Dermis microvascular lymphatic vessel endothelial cell (primary cell): ENCODE results near the gene YLPM1. TPM values are rescaled to one million over a fixed set of nuclear protein-coding genes. Genes with fewer than 3 reads are reported as not detected.
"Not testable (repeated sequence)": the region's sequence is repeated elsewhere in the genome, so short reads cannot be mapped to it uniquely, and the experiment has no call there.

Experiments used
- DNase-seq, 2 donors: peaks; one replicate each; pipeline versions ENCODE4 v3.0.0 to v3.0.0-alpha.2; 2010; ENCODE audit warnings: low read depth in 2 of 2
- total RNA-seq: library from RNA; depleted of rRNA; stranded (reverse); fragments of >200 nt; gene quantifications from 2 replicates; pipeline ENCODE4 v1.2.1, GENCODE V29; 2014

YLPM1 gene, protein sequence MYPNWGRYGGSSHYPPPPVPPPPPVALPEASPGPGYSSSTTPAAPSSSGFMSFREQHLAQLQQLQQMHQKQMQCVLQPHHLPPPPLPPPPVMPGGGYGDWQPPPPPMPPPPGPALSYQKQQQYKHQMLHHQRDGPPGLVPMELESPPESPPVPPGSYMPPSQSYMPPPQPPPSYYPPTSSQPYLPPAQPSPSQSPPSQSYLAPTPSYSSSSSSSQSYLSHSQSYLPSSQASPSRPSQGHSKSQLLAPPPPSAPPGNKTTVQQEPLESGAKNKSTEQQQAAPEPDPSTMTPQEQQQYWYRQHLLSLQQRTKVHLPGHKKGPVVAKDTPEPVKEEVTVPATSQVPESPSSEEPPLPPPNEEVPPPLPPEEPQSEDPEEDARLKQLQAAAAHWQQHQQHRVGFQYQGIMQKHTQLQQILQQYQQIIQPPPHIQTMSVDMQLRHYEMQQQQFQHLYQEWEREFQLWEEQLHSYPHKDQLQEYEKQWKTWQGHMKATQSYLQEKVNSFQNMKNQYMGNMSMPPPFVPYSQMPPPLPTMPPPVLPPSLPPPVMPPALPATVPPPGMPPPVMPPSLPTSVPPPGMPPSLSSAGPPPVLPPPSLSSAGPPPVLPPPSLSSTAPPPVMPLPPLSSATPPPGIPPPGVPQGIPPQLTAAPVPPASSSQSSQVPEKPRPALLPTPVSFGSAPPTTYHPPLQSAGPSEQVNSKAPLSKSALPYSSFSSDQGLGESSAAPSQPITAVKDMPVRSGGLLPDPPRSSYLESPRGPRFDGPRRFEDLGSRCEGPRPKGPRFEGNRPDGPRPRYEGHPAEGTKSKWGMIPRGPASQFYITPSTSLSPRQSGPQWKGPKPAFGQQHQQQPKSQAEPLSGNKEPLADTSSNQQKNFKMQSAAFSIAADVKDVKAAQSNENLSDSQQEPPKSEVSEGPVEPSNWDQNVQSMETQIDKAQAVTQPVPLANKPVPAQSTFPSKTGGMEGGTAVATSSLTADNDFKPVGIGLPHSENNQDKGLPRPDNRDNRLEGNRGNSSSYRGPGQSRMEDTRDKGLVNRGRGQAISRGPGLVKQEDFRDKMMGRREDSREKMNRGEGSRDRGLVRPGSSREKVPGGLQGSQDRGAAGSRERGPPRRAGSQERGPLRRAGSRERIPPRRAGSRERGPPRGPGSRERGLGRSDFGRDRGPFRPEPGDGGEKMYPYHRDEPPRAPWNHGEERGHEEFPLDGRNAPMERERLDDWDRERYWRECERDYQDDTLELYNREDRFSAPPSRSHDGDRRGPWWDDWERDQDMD (N-terminal part only)
- total RNA-seq = 14.5 and 21.0 TPM in 2 replicates

DNA sequence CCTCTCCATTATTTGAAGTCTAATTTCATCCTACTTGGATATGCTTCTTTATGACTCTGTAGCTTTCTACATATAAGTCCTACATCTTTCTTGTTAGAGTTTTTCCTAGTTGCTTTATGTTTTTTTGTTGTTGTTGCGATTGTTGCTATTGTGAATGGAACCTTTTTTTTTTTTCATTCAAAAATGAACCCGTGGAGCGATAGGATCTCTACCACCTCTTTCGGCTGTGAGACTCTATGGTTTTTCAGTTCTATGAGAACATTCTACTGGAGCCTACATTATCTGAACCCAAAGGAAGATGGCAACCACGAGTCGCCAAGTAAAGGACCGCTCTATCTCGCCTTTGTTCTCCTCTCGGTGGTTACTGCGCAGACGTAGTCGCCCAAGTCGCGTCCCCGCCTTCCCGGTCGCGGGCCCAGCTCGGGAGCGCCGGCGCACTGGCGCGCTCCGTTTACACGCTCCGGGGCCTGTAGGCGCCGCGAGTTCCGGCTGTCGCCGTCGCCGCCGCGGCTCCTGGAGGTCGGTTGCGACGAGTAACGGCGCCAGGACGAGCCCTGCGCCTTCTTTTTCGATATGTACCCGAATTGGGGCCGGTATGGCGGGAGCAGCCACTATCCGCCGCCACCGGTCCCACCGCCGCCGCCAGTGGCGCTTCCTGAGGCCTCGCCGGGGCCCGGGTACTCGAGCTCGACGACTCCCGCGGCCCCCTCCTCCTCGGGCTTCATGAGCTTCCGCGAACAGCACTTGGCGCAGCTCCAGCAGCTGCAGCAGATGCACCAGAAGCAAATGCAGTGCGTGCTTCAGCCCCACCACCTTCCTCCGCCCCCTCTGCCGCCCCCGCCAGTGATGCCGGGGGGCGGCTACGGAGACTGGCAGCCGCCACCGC is at the start of gene YLPM1:
YLPM1 (plus strand) TSS at position 400 of the 886 bp plus-strand sequence; CDS start at position 574, 174 bp downstream.
- peak; percentile 98 for DNase-seq

DNA sequence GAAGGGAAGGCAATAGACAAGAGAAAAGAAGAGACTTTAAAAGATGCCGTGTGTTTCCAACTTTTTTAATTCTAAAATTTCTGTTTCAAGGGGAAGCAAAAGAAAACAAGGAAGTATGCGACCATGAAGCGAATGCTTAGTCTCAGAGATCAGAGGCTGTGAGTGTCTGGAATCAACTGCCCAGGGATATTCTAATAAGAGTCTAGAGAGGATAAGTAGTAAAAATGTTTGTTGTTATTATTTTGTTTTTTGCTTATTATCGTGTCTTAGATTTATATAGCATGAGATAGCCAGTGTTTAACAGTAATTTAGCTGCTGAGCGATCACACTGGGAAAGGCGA is 49.8 kb upstream of the YLPM1 start:
- no peak for DNase-seq

DNA sequence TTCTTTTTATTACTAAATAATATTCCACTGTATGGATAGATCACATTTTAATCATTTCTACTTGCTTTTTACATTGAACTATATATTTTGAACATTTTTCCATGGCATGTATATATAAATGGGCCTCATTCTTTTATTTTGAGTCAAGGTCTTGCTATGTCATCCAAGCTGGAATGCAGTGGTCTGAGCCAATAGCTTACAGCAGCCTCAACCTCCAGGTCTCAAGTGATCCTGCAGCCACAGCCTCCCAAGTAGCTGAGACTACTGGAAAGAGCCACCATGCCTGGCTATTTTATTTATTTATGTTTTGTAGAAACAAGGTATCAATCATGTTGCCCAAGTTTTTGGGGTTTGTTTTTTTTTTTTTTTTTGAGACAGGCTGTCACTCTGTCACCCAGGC is 42.6 kb upstream of the YLPM1 start:
- no peak for DNase-seq

DNA sequence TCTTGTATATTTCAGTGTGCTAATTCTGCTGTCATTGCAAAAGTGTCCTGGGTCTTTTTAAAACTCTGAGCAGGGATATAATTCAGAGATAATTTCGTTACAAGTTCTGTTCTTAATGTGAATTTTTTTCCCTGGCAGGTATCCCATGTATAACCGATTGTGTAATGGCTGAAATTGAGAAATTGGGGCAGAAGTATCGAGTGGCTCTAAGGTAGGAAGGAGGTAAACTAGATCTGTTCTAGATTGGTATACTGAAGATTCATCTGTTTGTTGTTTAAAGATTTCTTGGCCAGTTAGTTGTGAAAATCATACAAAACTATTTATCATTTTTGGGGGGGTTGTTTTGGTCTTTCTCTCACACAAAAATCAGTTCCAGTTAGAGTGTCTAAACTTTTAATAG is 40.0 kb upstream of the YLPM1 start:
- no peak for DNase-seq

DNA sequence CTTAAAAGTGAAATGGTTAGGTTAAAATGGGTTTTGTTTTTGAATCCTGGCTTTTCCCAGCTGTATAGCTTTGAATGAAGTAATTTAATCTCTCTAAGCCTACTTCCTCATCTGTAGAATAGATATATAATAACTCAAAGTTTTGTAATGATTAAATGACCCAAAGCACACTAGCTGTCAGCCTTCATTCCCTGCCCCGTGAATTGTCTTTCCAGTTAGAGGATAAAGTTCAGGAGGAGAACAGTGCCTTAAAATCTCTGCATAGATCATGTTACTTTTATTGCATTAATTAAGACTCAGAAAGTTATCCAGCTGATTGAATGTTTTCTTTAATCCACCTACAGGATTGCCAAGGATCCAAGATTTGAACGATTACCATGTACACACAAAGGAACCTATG is 30.7 kb upstream of the YLPM1 start:
- no peak for DNase-seq

DNA sequence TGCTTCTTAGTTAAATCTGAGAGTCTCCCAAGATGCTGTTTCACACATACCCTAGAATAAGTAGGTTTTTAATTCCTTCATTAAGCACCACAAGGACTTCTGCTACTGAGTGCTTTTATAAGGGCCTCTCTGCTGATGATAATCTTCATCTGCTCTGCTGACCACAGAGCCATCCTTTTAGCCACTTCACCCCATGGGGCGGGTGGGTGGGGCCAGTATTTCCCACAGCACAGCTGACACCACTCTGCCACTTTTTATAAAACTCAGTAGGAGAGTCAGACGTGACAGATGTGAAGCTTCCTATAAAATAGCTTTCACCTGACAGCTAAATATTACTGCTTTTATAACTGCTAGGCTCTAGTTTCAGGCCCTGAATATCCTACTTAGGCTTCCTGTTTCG is 29.9 kb upstream of the YLPM1 start:
- DNase-seq = no peak

DNA sequence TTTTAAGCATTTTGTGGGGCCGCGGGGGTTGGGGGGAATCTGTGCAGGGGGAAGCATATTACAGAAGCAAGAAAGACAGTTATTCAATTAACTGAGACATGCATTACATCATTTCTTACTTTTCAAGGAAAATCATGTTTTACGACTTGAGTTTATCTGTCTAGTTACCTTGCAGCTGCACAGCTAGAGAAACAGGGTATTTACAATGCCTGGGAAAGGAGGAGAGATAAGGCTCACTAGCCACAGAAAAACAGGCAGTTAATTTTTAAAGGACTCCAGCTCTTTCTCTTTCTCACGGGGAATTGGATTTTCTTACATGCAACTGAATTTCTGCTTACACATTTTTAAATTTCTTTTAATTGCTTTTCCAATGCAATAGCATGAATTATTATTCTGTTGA is 28.0 kb upstream of the YLPM1 start:
- no peak for DNase-seq

DNA sequence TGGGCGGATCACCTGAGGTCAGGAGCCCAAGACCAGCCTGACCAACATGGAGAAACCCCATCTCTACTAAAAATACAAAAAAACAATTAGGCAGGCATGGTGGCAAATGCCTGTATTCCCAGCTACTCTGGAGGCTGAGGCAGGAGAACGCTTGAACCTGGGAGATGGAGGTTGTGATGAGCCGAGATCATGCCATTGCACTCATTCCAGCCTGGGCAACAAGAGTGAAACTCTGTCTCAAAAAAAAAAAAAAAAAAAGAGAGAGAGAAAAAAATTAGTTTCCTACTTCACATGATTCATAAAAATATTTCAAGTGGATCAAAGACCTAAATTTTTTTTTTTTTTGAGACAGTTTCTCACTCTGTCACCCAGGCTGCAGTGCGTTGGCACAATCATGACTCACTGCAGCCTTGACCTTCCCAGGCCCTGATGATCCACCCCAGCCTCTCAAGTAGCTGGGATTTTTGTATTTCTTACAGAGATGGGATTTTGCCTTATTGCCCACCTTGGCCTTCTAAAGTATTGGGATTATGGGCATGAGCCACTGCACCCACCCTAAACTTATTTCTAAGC is 25.3 kb upstream of the YLPM1 start:
- no peak for DNase-seq

DNA sequence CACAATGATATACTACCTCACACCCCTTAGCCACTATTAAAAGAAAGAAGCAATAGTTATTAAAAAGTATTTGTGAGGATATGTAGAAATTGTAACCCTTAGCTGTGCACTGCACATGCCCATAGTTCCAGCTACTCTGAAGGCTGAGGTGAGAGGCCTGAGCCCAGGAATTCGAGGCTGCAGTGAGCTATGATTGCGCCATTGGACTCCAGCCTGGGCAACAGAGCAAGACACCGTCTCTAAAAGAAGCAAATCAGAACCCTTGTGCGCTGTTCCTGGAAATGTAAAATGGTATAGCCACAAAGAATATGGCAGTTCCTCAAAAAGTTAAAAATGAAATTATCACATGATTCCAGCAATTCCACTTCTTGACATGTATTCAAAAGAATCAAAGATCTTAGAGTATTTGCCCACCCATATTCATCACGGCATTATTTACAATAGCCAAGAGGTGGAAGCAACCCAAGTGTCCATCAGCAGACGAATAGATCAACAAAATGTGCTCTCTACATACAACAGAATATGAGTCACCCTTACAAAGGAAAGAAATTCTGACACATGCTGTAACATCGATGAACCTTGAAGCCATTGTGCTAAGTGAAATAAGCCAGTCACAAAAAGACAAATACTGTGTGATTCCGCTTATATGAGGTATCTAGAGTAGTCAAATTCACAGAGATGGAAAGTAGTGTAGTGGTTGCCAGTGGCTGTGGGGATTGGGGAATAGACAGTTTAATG is 23.7 kb upstream of the YLPM1 start:
- peak in 1 of 2 donors; percentile 21 for DNase-seq

DNA sequence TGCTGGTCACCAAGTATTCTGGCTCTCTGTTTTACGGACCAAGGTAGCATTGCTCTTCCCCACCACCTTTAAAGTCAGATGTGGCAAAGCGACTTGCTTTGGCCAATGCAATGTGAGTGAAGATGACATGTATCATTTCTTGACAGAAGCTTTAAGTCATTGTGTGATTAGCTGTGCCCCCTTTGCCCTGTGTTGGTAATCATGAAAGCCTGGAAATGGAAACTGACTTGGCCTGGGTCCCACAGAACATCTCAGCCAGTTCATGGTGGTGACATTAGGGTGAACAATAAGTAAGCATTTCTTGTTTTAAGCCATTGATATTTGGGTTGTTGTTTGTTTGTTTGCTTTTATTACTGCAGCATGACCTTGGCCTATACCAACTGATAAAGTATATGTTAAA is 15.9 kb upstream of the YLPM1 start:
- no peak for DNase-seq

DNA sequence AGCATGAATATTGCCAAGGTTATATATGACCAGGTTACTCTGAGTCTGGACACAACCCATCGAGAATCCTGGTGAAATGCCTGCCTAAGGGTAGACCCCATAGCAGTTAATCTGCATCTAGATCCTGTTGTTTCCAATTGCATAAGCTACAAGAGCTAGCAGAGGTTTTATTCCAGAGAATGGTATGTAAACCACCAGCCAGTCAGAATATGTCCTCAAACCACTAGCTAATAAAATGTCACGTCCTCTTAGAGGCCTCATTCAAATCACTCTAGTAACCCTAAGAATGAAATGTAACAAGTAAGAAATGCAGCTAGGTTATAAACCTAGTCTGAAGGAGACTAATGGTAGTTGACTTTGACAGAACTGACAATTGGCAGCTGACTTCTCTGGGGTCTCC is 9.0 kb upstream of the YLPM1 start:
- DNase-seq = no peak

DNA sequence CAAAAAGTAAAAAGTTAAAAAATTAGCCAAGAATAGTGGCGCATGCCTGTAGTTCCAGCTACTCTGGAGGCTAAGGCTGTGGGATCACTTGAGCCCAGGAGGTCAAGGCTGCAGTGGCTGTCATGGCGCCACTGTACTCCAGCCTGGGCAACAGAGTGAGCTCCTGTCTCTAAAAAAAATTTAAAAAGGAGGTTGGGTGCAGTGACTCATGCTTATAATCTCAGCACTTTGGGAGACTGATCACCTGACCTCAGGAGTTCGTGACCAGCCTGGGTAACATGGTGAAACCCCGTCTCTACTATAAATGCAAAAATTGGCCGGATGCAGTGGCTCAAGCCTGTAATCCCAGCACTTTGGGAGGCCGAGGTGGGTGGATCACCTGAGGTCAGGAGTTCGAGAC is 8.2 kb upstream of the YLPM1 start:
- DNase-seq = no peak

DNA sequence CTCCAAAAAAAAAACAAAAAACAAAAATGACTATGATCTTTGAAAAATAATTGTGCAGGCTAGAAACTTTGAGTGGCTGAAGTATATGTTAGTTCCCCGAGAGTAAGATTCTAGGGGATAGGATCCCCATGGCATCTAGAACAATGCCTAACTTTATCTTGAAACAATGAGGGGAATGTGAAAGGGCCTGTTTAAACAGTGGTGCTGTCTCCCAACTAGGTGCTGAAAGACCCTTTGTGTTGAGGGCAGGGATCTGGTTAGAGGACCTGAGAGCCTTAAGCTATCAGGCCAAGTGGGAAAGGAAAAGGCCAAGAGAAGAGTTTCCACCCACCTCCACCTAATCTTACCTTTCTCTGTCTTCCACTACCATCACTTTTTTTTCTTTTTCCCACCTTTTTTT is 6.8 kb upstream of the YLPM1 start:
- no peak for DNase-seq

DNA sequence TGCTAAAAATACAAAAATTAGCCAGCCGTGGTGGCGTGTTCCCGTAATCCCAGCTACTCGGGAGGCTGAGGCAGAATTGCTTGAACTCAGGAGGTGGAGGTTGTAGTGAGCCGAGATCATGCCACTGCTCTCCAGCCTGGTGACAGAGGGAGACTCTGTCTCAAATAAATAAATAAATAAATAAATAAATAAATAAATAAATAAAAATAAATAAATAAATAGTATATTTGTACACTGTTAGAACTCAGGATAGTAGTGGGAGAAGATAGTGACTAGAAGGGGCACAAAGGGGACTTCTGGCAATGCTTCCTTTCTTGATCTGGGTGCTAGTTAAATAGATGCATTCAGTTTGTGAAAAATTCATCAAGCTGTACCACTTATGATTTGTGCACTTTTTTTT is 4.6 kb upstream of the YLPM1 start:
- not testable (repeated sequence) for DNase-seq

DNA sequence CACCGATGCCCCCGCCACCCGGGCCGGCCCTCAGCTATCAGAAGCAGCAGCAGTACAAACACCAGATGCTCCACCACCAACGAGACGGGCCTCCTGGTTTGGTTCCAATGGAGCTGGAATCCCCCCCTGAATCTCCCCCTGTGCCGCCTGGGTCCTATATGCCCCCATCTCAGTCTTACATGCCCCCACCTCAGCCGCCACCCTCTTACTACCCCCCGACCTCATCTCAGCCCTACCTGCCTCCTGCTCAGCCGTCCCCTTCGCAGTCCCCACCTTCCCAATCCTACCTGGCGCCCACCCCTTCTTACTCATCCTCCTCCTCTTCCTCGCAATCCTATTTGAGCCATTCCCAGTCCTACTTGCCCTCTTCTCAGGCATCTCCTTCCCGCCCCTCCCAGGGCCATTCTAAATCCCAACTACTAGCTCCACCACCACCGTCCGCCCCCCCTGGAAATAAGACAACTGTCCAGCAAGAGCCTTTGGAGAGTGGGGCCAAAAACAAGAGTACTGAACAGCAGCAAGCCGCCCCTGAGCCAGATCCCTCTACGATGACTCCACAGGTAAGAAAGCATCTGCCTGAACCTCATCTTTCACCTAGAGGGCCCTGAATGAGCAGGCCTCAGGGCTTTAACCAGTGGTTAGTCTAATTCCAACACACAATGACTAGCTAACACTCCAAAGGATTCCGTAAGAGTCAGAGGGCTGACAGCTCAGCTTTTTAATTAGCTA is 851 bp downstream of the YLPM1 start:
- peak in 1 of 2 donors; percentile 30 for DNase-seq

DNA sequence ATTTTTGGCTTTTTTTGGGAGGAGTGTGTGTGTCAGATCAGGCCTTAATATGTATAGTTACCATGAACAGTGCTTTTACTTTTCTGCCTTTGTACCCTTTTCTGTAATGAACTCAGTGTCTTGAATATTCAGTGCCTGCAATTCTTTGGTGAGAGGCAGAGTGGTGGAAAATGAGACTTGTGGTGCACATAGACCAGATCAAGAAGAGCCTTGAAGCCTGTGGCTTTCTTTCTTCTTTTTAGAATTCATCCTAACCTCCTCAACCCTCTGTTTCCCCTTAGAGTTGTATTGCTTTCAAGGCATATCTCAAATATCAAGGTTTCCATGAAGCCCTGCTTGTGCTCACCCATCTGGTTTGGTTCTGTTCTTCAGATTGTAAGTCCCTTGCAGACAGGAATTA is 2.6 kb downstream of the YLPM1 start:
- no peak for DNase-seq

DNA sequence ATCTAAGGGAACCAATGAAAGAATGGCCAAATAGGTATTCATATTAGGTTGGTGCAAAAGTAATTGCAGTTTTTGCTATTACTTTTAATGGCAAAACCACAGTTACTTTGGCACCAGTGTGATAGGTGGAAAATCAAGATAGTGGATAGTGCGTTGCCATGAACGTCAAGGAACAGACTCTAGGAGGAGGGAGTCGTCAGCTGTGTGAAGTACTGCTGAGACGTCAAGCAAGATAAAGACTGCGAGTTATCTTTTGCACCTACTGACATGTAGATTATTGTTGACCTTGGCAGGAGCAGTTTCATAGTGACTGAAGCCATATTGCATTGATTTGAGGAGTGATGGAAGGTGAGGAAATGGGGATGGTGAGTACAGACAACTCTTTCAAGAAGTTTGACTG is 8.3 kb downstream of the YLPM1 start:
- no peak for DNase-seq

DNA sequence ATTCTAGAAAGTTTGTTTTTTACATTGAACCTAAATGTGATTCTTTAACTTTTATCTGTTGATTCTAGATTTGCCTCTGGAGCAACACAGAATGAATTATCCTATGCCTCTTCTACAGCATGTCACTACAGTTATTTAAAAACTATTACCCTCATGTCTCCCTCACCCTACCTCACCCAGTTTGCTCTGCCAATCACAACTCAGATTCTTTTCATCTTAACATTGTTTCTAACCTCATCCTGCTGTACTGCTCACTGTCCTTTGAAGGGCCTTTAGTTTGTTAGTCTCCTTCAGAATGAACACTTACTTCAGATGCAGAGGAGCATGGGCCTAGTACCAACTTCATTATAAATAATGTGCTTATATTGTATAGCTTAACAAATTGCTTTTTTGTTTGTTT is 21.5 kb downstream of the YLPM1 start:
- no peak for DNase-seq

DNA sequence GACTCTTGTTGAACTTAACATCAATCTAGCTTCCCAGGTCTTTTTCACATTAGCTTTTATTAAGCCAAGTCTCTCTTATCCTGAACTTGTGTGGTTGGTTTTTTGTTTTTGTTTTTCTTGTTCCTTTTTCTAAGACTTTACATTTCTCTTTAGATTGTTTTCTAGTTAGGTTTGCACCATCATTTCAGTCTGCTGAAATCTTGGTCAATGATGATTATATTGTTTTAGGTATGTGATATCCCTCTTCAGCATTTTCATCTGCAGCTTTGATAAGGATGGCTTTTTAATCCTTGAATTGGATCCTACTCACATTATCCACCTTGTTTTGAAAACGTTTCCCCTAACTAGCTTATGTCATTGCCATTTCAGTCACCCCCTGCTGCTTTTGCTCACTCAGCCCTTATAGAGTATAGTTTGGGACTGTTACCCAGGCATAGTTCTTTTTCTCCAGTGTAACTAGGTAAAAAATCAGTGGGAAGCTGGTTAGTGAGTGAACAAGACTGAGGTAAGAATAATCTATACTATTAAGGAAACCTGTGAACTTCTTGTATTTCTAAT is 22.0 kb downstream of the YLPM1 start:
- no peak for DNase-seq
